HG02973 (cell line): ENCODE measurements around the gene TEN1.

Experiments
- ATAC-seq: cut with Tn5 transposase; IDR thresholded peaks from one replicate; pipeline ENCODE4 v1.9.1; 2021; ENCODE audit warnings: moderate library complexity; ENCODE audit not compliant: unreplicated experiment

The TEN1 gene

GRCh38 chr17:76005263-76006149, 26.5 kb downstream of the TEN1 start:
- no peak for ATAC-seq

GRCh38 chr17:76007131-76007849, 28.2 kb downstream of the TEN1 start:
- no peak for ATAC-seq

GRCh38 chr17:76007850-76008165, 28.8 kb downstream of the TEN1 start:
- no peak for ATAC-seq

- ATAC-seq: no peak
Observed at GRCh38 chr17:76008208-76008607, 29.2 kb downstream of the TEN1 start.

GRCh38 chr17:76008630-76009425, 29.8 kb downstream of the TEN1 start:
- no peak for ATAC-seq

- ATAC-seq: no peak
Observed at GRCh38 chr17:76009447-76009846, 30.4 kb downstream of the TEN1 start.

GRCh38 chr17:76009969-76010661, 31.1 kb downstream of the TEN1 start:
- no peak for ATAC-seq

- ATAC-seq: no peak
Observed at GRCh38 chr17:76011951-76012350, 32.9 kb downstream of the TEN1 start.

GRCh38 chr17:76013377-76013932, 34.4 kb downstream of the TEN1 start:
- ATAC-seq: no peak

GRCh38 chr17:76014100-76014924, 35.3 kb downstream of the TEN1 start:
- no peak for ATAC-seq

GRCh38 chr17:76014925-76015261, 35.9 kb downstream of the TEN1 start:
- no peak for ATAC-seq

- no peak for ATAC-seq
Observed at GRCh38 chr17:76017481-76018339, 38.7 kb downstream of the TEN1 start.

- no peak for ATAC-seq
Observed at GRCh38 chr17:76018340-76018680, 39.3 kb downstream of the TEN1 start.

- ATAC-seq: no peak
Observed at GRCh38 chr17:76018801-76019200, 39.8 kb downstream of the TEN1 start.

- no peak for ATAC-seq
Observed at GRCh38 chr17:76019833-76020467, 40.9 kb downstream of the TEN1 start.

- no peak for ATAC-seq
Observed at GRCh38 chr17:76022285-76022684, 43.2 kb downstream of the TEN1 start.

GRCh38 chr17:76022973-76023899, 44.2 kb downstream of the TEN1 start:
- ATAC-seq: no peak

- ATAC-seq: no peak
Observed at GRCh38 chr17:76023900-76024237, 44.8 kb downstream of the TEN1 start.
